Activated T-cell treated with anti-CD3 and anti-CD28 coated beads, Interleukin-2, amount 50 U/mL, for 4 hours (primary cell): ENCODE measurements around the gene CMIP. TPM values are rescaled to one million over a fixed set of nuclear protein-coding genes. Genes with fewer than 3 reads are reported as not detected.

Source experiments
- ATAC-seq, 2 donors: fragments of 200-7000 bp; cut with Tn5 transposase; one replicate each; pipeline ENCODE4 v1.10.0; 2021
- DNase-seq: peaks from one replicate; pipeline ENCODE4 v3.0.0-alpha.2; 2020
- H3K27me3 Mint-ChIP-seq: one replicate; pipeline ENCODE4 v1.8.0; 2021; ENCODE audit warnings: low read depth, mixed read lengths
- H3K36me3 Mint-ChIP-seq: one replicate; pipeline ENCODE4 v1.8.0; 2022; ENCODE audit warnings: mixed read lengths; ENCODE audit not compliant: insufficient read depth
- H3K4me1 Mint-ChIP-seq: one replicate; pipeline ENCODE4 v1.8.0; 2021; ENCODE audit warnings: low read depth, mixed read lengths
- H3K4me3 Mint-ChIP-seq: one replicate; pipeline ENCODE4 v1.8.0; 2021; ENCODE audit warnings: mild to moderate bottlenecking, moderate library complexity, mixed read lengths
- H3K9me3 Mint-ChIP-seq: one replicate; pipeline ENCODE4 v1.8.0; 2021; ENCODE audit warnings: mixed read lengths
- total RNA-seq, 3 donors: library from RNA; stranded (reverse); gene quantifications; one replicate each; pipeline ENCODE4 v1.2.1, GENCODE V29; 2021

The CMIP gene
- total RNA-seq, 3 donors from 2014 or later = 20.8 to 23.5 (median 21.9) TPM

GRCh38 chr16:81709016-81709900, 264.6 kb downstream of the CMIP start:
- Mint-ChIP-seq H3K9me3 (no peaks in the 10 kb centered on the region), H3K27me3 (no peaks in the 10 kb centered on the region), H3K4me3 (no peak overlapping the region), H3K4me1 (no peaks in the 10 kb centered on the region), H3K36me3 (peaks cover 11% of the 10 kb centered on the region)
- ATAC-seq (no peak), DNase-seq (no peak)

- DNase-seq (no peak), ATAC-seq (no peak)
- peaks cover 11% of the 10 kb centered on the region for H3K36me3 Mint-ChIP-seq
- H3K4me3 Mint-ChIP-seq = no peak overlapping the region
- peaks cover 6% of the 10 kb centered on the region for H3K4me1 Mint-ChIP-seq
- H3K27me3 Mint-ChIP-seq = no peaks in the 10 kb centered on the region
- H3K9me3 Mint-ChIP-seq = no peaks in the 10 kb centered on the region
Observed at GRCh38 chr16:81710044-81710443, 265.4 kb downstream of the CMIP start.

GRCh38 chr16:81710596-81710995, 266.0 kb downstream of the CMIP start:
- Mint-ChIP-seq H3K27me3 (no peaks in the 10 kb centered on the region), H3K4me3 (no peak overlapping the region), H3K9me3 (no peaks in the 10 kb centered on the region), H3K36me3 (peaks cover 11% of the 10 kb centered on the region), H3K4me1 (peaks cover 12% of the 10 kb centered on the region)
- ATAC-seq (no peak), DNase-seq (no peak)

GRCh38 chr16:81711657-81712319, 267.2 kb downstream of the CMIP start:
- no peaks in the 10 kb centered on the region for H3K9me3 Mint-ChIP-seq
- no peaks in the 10 kb centered on the region for H3K27me3 Mint-ChIP-seq
- peaks cover 24% of the 10 kb centered on the region for H3K4me1 Mint-ChIP-seq
- H3K4me3 Mint-ChIP-seq = no peak overlapping the region
- peaks cover 7% of the 10 kb centered on the region for H3K36me3 Mint-ChIP-seq
- no peak for ATAC-seq
- no peak for DNase-seq

- no peaks in the 10 kb centered on the region for H3K36me3 Mint-ChIP-seq
- no peak overlapping the region for H3K4me3 Mint-ChIP-seq
- no peaks in the 10 kb centered on the region for H3K9me3 Mint-ChIP-seq
- no peaks in the 10 kb centered on the region for H3K27me3 Mint-ChIP-seq
- H3K4me1 Mint-ChIP-seq = peaks cover 30% of the 10 kb centered on the region
- DNase-seq (no peak), ATAC-seq (no peak)
Observed at GRCh38 chr16:81712681-81713080, 268.1 kb downstream of the CMIP start.

GRCh38 chr16:81713295-81713772, 268.7 kb downstream of the CMIP start:
- no peak for ATAC-seq
- H3K36me3 Mint-ChIP-seq = no peaks in the 10 kb centered on the region

GRCh38 chr16:81713796-81714195, 269.2 kb downstream of the CMIP start:
- no peaks in the 10 kb centered on the region for H3K9me3 Mint-ChIP-seq
- no peaks in the 10 kb centered on the region for H3K36me3 Mint-ChIP-seq
- DNase-seq (no peak), ATAC-seq (no peak)
- no peak overlapping the region for H3K4me3 Mint-ChIP-seq
- no peaks in the 10 kb centered on the region for H3K27me3 Mint-ChIP-seq
- peaks cover 39% of the 10 kb centered on the region for H3K4me1 Mint-ChIP-seq

More at GRCh38 chr16:81713295-81713772, 268.7 kb downstream of the CMIP start:
- H3K27me3 Mint-ChIP-seq = no peaks in the 10 kb centered on the region
- peaks cover 35% of the 10 kb centered on the region for H3K4me1 Mint-ChIP-seq
- DNase-seq = no peak
- H3K4me3 Mint-ChIP-seq = no peak overlapping the region
- no peaks in the 10 kb centered on the region for H3K9me3 Mint-ChIP-seq

- DNase-seq (no peak), ATAC-seq (no peak)
- no peaks in the 10 kb centered on the region for H3K9me3 Mint-ChIP-seq
- H3K36me3 Mint-ChIP-seq = no peaks in the 10 kb centered on the region
- H3K27me3 Mint-ChIP-seq = no peaks in the 10 kb centered on the region
- peaks cover 42% of the 10 kb centered on the region for H3K4me1 Mint-ChIP-seq
- no peak overlapping the region for H3K4me3 Mint-ChIP-seq
Observed at GRCh38 chr16:81714583-81714982, 270.0 kb downstream of the CMIP start.

GRCh38 chr16:81715358-81716196, 271.0 kb downstream of the CMIP start:
- H3K4me3 Mint-ChIP-seq = peak overlapping the region; percentile 50
- ATAC-seq = peak; percentile 26 to 30

GRCh38 chr16:81716478-81717225, 272.0 kb downstream of the CMIP start:
- peak overlapping the region; percentile 50 for H3K4me3 Mint-ChIP-seq
- no peak for DNase-seq
- H3K4me1 Mint-ChIP-seq = peaks cover 42% of the 10 kb centered on the region
- H3K9me3 Mint-ChIP-seq = peaks cover 6% of the 10 kb centered on the region
- no peaks in the 10 kb centered on the region for H3K36me3 Mint-ChIP-seq
- no peaks in the 10 kb centered on the region for H3K27me3 Mint-ChIP-seq
- peak; percentile 18 to 63 for ATAC-seq

More at GRCh38 chr16:81715358-81716196, 271.0 kb downstream of the CMIP start:
- Mint-ChIP-seq H3K36me3 (no peaks in the 10 kb centered on the region), H3K27me3 (no peaks in the 10 kb centered on the region), H3K4me1 (peaks cover 42% of the 10 kb centered on the region), H3K9me3 (no peaks in the 10 kb centered on the region)
- DNase-seq = no peak

- ATAC-seq (peak; percentile 27 to 49), DNase-seq (no peak)
- H3K4me1 Mint-ChIP-seq = peaks cover 44% of the 10 kb centered on the region
Observed at GRCh38 chr16:81717662-81718189, 273.1 kb downstream of the CMIP start.

GRCh38 chr16:81718637-81719036, 274.0 kb downstream of the CMIP start:
- no peak for DNase-seq
- Mint-ChIP-seq H3K27me3 (no peaks in the 10 kb centered on the region), H3K36me3 (no peaks in the 10 kb centered on the region), H3K4me1 (peaks cover 45% of the 10 kb centered on the region), H3K9me3 (peaks cover 7% of the 10 kb centered on the region), H3K4me3 (peak overlapping the region; percentile 68)
- ATAC-seq = no peak

More at GRCh38 chr16:81717662-81718189, 273.1 kb downstream of the CMIP start:
- Mint-ChIP-seq H3K9me3 (peaks cover 7% of the 10 kb centered on the region), H3K27me3 (no peaks in the 10 kb centered on the region), H3K36me3 (no peaks in the 10 kb centered on the region), H3K4me3 (peak overlapping the region; percentile 68)

- Mint-ChIP-seq H3K36me3 (no peaks in the 10 kb centered on the region), H3K4me3 (no peak overlapping the region), H3K9me3 (peaks cover 7% of the 10 kb centered on the region), H3K27me3 (no peaks in the 10 kb centered on the region), H3K4me1 (peaks cover 40% of the 10 kb centered on the region)
- no peak for ATAC-seq
- no peak for DNase-seq
Observed at GRCh38 chr16:81719993-81720392, 275.4 kb downstream of the CMIP start.
